Mesendoderm (in vitro differentiated cells): Measurements from ENCODE around the gene HAUS1.

Source experiments
- DNase-seq: peaks from one replicate; pipeline ENCODE4 v3.0.0; 2013
- H2AK5ac ChIP-seq: 2 replicates; pipeline ENCODE4 v1.6.1; 2013; ENCODE audit warnings: low read length, inconsistent platforms
- H2BK120ac ChIP-seq: 2 replicates; pipeline ENCODE4 v1.6.1; 2013; ENCODE audit warnings: low read depth, mild to moderate bottlenecking, low read length, moderate library complexity, mixed read lengths
- H2BK15ac ChIP-seq: replicated peaks from 2 replicates; pipeline ENCODE4 v1.6.1; 2013; ENCODE audit warnings: low read depth, mild to moderate bottlenecking, moderate library complexity
- H2BK5ac ChIP-seq: 2 replicates; pipeline ENCODE4 v1.6.1; 2013; ENCODE audit warnings: low read length, inconsistent platforms
- H3K18ac ChIP-seq: 2 replicates; pipeline ENCODE4 v1.6.1; 2013; ENCODE audit warnings: mild to moderate bottlenecking, low read length, mixed read lengths
- H3K23ac ChIP-seq: one replicate; pipeline ENCODE4 v1.6.1; 2013; ENCODE audit warnings: low read length
- H3K27ac ChIP-seq: 2 replicates; pipeline ENCODE4 v1.5.1; 2013; ENCODE audit warnings: low read depth, mild to moderate bottlenecking, inconsistent platforms, low read length, moderate library complexity
- H3K27me3 ChIP-seq: 2 replicates; pipeline ENCODE4 v1.6.1; 2013; ENCODE audit warnings: low read length, control low read depth, mild to moderate bottlenecking, inconsistent platforms; ENCODE audit not compliant: insufficient read depth, poor library complexity
- H3K36me3 ChIP-seq: 2 replicates; pipeline ENCODE4 v1.6.1; 2013; ENCODE audit warnings: low read length, inconsistent platforms; ENCODE audit not compliant: control insufficient read depth, insufficient read depth
- H3K4ac ChIP-seq: one replicate; pipeline ENCODE4 v1.6.1; 2013; ENCODE audit warnings: low read depth, mild to moderate bottlenecking, low read length, moderate library complexity
- H3K4me1 ChIP-seq: 2 replicates; pipeline ENCODE4 v1.6.1; 2013; ENCODE audit warnings: low read depth, low read length, inconsistent platforms; ENCODE audit not compliant: control insufficient read depth
- H3K4me2 ChIP-seq: 2 replicates; pipeline ENCODE4 v1.6.1; 2013; ENCODE audit warnings: low read length
- H3K4me3 ChIP-seq: 2 replicates; pipeline ENCODE4 v1.5.1; 2013; ENCODE audit warnings: mild to moderate bottlenecking, low read length
- H3K56ac ChIP-seq: one replicate; pipeline ENCODE4 v1.6.1; 2013; ENCODE audit warnings: low read length
- H3K79me1 ChIP-seq: 2 replicates; pipeline ENCODE4 v1.6.1; 2013; ENCODE audit warnings: low read length, inconsistent platforms
- H3K79me2 ChIP-seq: 2 replicates; pipeline ENCODE4 v1.6.1; 2013; ENCODE audit warnings: mild to moderate bottlenecking, low read length; ENCODE audit not compliant: control insufficient read depth, insufficient read depth
- H3K9ac ChIP-seq: 2 replicates; pipeline ENCODE4 v1.6.1; 2013; ENCODE audit warnings: low read length, inconsistent platforms
- H4K5ac ChIP-seq: one replicate; pipeline ENCODE4 v1.6.1; 2013; ENCODE audit warnings: low read length
- H4K8ac ChIP-seq: one replicate; pipeline ENCODE4 v1.6.1; 2013; ENCODE audit warnings: low read depth, mild to moderate bottlenecking, control low read depth, low read length, moderate library complexity
- WGBS: extraction: QIAGEN DNeasy Blood & Tissue Kit; methylation state at CpG from one replicate; pipeline ENCODE4 v1.1.7; 2013; ENCODE audit warnings: low lambda C conversion rate, missing lambda C conversion rate; ENCODE audit not compliant: insufficient coverage; ENCODE audit errors: extremely low coverage; 5-methylcytosine and 5-hydroxymethylcytosine counted together

Gene HAUS1

DNA sequence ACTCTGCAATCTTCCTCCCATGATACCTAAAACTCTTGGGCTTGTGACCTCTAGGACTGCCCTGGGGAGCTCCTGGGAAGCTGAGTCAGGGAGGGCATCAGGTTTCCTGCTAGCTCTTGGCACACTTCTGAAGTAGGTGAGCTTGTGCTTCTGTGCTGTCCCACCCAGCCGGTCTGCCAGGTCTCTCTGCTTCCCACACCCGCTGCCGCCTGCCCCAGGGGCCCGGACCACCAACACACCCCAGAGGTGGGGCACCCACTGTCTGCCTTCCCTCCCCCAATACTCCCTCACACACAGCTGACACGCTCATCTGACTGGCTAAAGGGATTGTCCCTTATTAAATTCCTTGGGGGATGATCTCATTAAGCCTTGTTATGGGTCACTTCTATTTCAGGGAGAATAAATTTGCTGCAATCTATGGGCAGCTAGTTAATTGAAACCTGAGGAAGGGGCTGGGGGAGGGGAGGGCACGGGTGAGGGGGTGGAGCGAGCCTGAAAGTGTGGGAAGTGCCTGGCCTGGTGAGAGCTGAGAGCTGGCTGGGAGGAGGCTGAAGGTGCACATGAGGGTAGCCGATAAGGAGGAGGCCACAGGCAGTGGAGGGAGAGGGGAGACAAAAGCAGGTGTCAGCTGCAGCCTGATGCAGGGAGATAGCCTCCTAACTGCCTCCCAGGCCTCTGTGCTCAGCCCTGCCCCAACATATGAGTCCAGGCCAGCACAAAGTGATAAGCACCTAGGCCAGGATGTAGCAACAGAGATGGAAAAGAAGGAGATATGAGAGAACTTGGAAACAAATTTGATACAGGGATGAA lies 48.8 kb downstream of the HAUS1 start:
- peak; percentile 62 for DNase-seq
- Histone ChIP-seq H3K56ac (no peak overlapping the region), H3K4me3 (no peak overlapping the region)

DNA sequence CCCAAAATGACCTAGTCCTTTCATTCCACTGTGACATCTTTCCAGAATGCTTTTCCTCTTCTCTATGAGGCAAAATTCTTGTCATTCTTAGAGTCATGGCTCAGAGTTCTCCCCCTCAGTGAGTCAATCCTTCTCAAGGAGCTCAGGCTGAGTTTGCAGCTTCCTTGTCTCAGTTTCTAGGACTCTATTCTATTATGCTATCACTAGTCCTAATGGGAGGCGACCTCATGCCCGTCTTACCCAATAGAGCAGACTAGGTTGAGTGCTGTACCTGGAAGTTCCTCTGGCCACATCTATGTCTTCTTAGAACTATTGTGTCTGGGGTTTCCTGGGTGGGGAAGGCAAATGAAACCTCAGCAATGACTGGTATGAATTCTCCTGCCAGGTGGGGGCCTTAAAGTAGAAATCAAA lies 51.5 kb downstream of the HAUS1 start:
- H3K27ac ChIP-seq: no peak overlapping the region
- no CpG with 5 or more reads among the region's 2 CpGs for WGBS

More for the DNA sequence above, 48.8 kb downstream of the HAUS1 start:
- no peaks in the 10 kb centered on the region for H3K79me2 ChIP-seq
- H3K27ac ChIP-seq: no peak overlapping the region
- no peak overlapping the region for H4K8ac ChIP-seq
- H3K18ac ChIP-seq: no peak overlapping the region
- H2BK5ac ChIP-seq: no peak overlapping the region
- no CpG with 5 or more reads among the region's 8 CpGs for WGBS
- no peak overlapping the region for H3K9ac ChIP-seq
- no peak overlapping the region for H3K4me2 ChIP-seq
- H2AK5ac ChIP-seq: no peak overlapping the region
- H3K4me1 ChIP-seq: no peaks in the 10 kb centered on the region
- no peak overlapping the region for H2BK15ac ChIP-seq
- H3K36me3 ChIP-seq: no peaks in the 10 kb centered on the region
- H3K27me3 ChIP-seq: no peaks in the 10 kb centered on the region
- H4K5ac ChIP-seq: no peak overlapping the region
- no peak overlapping the region for H3K4ac ChIP-seq
- no peak overlapping the region for H2BK120ac ChIP-seq
- H3K79me1 ChIP-seq: no peaks in the 10 kb centered on the region
- H3K23ac ChIP-seq: no peak overlapping the region

DNA sequence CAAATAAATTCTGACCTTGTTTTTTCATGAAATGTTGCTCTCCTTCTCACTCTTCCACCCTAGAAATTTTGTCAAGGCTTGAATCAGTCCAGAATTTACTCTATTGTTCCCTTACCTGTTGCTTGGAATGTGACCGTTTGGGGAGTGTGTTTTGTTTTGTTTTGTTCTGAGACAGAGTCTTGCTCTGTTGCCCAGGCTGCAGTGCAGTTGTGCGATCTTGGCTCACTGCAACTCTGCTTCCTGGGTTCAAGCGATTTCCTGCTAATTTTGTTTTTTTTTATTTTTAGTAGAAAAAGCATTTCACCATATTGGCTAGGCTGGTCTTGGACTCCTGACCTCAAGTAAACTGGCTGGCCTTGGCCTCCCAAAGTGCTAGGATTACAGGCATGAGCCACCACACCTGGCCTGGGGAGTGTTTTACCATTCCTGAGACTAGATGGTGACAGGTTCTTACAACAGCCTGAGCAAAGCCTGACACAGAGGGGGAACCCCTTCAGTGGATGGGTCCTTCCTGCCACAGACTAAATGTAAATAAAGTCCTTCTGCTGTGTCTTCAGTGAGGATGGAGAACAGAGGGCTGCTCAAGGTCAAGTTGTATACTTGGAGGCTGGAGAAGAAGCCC lies 52.0 kb downstream of the HAUS1 start:
- Histone ChIP-seq H3K4ac (no peak overlapping the region), H2BK5ac (no peak overlapping the region), H3K36me3 (no peaks in the 10 kb centered on the region), H3K27ac (no peak overlapping the region), H3K27me3 (no peaks in the 10 kb centered on the region), H3K18ac (no peak overlapping the region), H3K9ac (no peak overlapping the region), H4K5ac (no peak overlapping the region), H3K79me1 (no peaks in the 10 kb centered on the region), H3K4me1 (no peaks in the 10 kb centered on the region), H2BK15ac (no peak overlapping the region), H3K79me2 (no peaks in the 10 kb centered on the region), H3K23ac (no peak overlapping the region), H3K4me3 (no peak overlapping the region), H2BK120ac (no peak overlapping the region), H3K4me2 (no peak overlapping the region), H2AK5ac (no peak overlapping the region), H4K8ac (no peak overlapping the region), H3K56ac (no peak overlapping the region)
- WGBS: no CpG with 5 or more reads among the region's 3 CpGs
- DNase-seq: no peak

More for the DNA sequence above, 51.5 kb downstream of the HAUS1 start:
- Histone ChIP-seq H3K79me2 (no peaks in the 10 kb centered on the region), H3K9ac (no peak overlapping the region), H2BK5ac (no peak overlapping the region), H2BK120ac (no peak overlapping the region), H3K4me3 (no peak overlapping the region), H3K56ac (no peak overlapping the region), H3K18ac (no peak overlapping the region), H3K4me2 (no peak overlapping the region), H3K36me3 (no peaks in the 10 kb centered on the region), H3K23ac (no peak overlapping the region), H4K5ac (no peak overlapping the region), H3K4ac (no peak overlapping the region), H3K4me1 (no peaks in the 10 kb centered on the region), H2AK5ac (no peak overlapping the region), H4K8ac (no peak overlapping the region), H3K27me3 (no peaks in the 10 kb centered on the region), H3K79me1 (no peaks in the 10 kb centered on the region), H2BK15ac (no peak overlapping the region)
- DNase-seq: peak; percentile 95

DNA sequence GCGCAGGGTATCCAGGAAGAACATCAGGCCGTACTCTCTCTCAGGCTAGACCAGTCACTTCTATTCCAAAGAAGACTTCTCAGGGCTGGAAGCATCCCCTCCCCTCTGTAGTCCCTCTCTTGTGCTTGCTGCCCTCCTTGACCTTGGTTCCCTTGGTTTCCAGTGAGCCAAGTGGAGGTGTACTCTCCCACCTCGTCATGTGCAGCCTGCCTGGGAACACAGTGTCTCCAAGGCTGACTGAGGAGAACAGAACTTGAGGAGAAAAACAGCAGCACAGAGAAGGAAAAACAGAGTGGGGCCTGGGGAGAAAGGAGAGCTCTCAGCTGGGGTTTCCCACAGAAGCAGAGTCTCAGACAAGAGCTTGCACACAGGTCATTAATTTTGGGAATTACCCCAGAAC lies 52.7 kb downstream of the HAUS1 start:
- Histone ChIP-seq H3K4me3 (no peak overlapping the region), H4K8ac (no peak overlapping the region), H3K27ac (no peak overlapping the region), H3K4me2 (no peak overlapping the region), H3K4me1 (no peaks in the 10 kb centered on the region), H2BK120ac (no peak overlapping the region), H4K5ac (no peak overlapping the region), H2BK15ac (no peak overlapping the region), H3K9ac (no peak overlapping the region), H3K79me2 (no peaks in the 10 kb centered on the region), H3K36me3 (no peaks in the 10 kb centered on the region), H3K79me1 (no peaks in the 10 kb centered on the region), H2BK5ac (no peak overlapping the region), H3K18ac (no peak overlapping the region), H3K23ac (no peak overlapping the region), H3K27me3 (no peaks in the 10 kb centered on the region), H2AK5ac (no peak overlapping the region), H3K56ac (no peak overlapping the region), H3K4ac (no peak overlapping the region)
- no CpG with 5 or more reads among the region's 3 CpGs for WGBS
- no peak for DNase-seq

DNA sequence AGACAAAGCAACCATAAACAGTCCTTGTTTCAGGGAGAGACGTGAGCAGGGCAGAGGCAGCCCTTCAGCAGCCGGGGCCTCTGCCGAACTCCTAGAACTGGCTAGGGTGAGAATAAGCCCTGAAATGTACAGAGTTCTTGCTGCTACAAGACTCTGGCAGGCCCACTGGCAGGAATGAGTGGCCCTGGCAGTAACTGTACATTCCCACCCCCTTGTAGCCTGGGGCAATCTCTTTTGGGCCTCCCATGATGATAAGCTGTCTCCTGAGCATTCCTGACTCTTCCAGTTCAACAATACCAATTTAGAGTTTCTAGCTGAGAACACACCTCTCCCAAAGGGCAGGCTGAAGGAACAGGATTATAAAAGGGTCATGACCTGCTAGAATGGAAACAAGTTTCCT lies 54.3 kb downstream of the HAUS1 start:
- Histone ChIP-seq H3K9ac (no peak overlapping the region), H2BK120ac (no peak overlapping the region), H3K23ac (no peak overlapping the region), H4K8ac (no peak overlapping the region), H3K36me3 (no peaks in the 10 kb centered on the region), H3K56ac (no peak overlapping the region), H3K4me1 (no peaks in the 10 kb centered on the region), H3K18ac (no peak overlapping the region), H2BK5ac (no peak overlapping the region), H3K27ac (no peak overlapping the region), H2AK5ac (no peak overlapping the region), H3K4me3 (no peak overlapping the region), H4K5ac (no peak overlapping the region), H3K4me2 (no peak overlapping the region), H3K79me2 (no peaks in the 10 kb centered on the region), H3K27me3 (no peaks in the 10 kb centered on the region), H2BK15ac (no peak overlapping the region), H3K4ac (peak overlapping the region; percentile 18), H3K79me1 (no peaks in the 10 kb centered on the region)
- no CpG with 5 or more reads among the region's 3 CpGs for WGBS
- peak; percentile 45 for DNase-seq
